Activated CD8-positive, alpha-beta memory T cell treated with anti-CD3 and anti-CD28 coated beads for 48 hours (primary cell): ENCODE data around the gene BRCA1.
"Not testable (repeated sequence)": the region's sequence is repeated elsewhere in the genome, so short reads cannot be mapped to it uniquely, and the experiment has no call there.

Experiments
- DNase-seq, 3 experiments: peaks; one replicate each; pipeline ENCODE4 v3.0.0-alpha.2; 2020; ENCODE audit warnings: low read depth in 2 of 3, low spot score in 2 of 3

BRCA1 gene

DNA sequence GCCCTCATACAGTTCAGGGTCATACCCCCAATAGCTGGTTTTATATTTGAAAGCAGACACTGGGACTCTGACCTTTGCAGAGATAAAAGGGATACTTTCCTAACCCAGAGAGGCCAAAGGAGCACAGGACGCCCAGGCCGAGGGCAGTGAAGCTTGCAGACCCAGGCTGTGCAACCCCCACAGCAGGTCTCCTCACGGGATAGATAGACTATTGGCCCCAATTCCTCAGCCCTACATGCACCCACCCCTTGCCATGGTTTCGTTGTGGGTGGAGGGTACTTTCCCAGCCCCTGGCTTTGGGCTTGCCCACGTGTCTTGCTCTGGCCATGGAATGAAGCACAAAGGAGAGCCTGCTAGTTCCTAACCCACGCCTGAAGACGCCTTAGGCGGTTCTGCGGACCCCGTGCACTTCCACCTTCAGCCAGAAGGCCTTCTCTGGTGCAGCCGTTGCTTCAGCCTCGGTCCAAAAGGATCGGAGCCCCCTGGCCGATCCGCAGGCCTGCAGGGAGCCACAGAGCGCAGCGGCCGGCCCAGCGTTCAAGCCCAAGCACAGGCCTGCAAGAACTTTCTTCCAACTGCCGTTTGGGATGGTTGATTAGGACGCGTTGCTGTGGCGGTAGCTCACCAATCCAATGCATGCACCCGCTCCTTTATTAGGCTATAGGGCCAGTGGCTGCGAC, 9.8 kb upstream of the BRCA1 start:
- DNase-seq = no peak

DNA sequence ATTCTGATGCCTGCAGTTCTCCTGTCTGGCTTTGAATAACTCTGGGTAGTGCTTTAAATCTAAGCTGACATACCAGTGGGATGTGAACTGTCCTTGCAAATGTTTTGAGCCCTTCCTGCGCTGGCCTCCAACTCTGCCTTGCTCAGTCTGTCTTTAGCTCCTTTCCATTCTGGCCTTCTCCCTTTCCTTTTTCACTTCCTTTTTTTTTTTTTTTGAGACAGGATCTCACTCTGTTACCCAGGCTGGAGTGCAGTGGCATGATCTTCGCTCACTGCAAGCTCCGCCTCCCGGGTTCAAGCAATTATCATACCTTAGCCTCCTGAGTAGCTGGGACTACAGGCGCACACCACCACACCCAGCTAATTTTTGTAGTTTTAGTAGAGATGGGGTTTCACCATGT, 8.3 kb upstream of the BRCA1 start:
- not testable (repeated sequence) for DNase-seq

DNA sequence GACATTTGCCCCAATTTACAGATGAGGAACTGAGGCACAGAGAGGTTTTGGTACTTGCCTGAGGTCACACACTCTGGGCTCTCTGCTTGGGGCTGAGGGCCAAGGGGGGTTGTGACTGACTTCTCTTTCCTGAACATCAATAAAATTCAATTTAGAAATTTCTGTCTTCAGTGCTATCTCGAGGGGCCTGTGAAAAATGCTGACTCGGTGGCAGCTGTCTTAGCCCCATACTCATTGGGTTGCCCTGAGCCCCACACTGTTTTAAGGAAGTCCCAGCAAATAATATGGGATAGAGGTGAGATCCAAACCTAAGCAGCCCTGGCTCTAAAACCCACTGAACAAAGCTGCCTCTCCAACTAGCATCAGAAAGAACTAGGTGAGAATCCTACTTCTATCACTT, 7.0 kb upstream of the BRCA1 start:
- no peak for DNase-seq

DNA sequence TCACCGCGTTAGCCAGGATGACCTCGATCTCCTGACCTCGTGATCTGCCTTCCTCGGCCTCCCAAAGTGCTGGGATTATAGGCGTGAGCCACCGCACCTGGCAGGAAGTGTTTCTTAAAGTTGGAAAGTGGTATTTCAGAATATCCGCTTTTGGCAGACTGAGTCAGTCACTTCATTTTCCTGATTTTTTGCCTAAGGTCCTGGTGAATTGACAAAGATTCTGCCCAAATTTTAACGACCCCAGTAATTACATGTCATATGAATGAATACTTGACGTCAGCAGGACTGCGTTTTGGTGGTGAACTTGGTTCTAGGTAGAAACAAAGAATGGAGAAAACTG, 4.5 kb upstream of the BRCA1 start:
- DNase-seq = no peak

GRCh38 chr17:43127333-43127876, 2.2 kb upstream of the BRCA1 start:
- DNase-seq = not testable (repeated sequence)

DNA sequence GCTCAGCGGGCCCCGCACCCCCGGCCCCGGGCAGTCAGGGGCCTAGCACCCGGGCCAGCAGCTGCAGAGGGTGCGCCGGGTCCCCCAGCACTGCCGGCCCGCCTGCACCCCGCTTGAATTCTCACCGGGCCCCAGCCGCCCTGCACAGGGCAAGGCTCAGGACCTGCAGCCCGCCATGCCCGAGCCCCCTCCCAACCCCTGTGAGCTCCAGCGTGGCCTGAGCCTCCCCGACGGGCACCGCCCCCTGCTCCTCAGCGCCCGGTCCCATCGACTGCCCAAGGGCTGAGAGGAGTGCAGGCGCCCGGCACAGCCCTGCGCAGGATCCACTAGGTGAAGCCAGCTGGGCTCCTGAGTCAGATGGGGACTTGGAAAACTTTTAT, 1.7 kb upstream of the BRCA1 start:
- no peak for DNase-seq

GRCh38 chr17:43125967-43126910, 1.1 kb upstream of the BRCA1 start:
- no peak for DNase-seq

- DNase-seq = no peak
Observed at GRCh38 chr17:43118679-43119615, 6.2 kb downstream of the BRCA1 start.

DNA sequence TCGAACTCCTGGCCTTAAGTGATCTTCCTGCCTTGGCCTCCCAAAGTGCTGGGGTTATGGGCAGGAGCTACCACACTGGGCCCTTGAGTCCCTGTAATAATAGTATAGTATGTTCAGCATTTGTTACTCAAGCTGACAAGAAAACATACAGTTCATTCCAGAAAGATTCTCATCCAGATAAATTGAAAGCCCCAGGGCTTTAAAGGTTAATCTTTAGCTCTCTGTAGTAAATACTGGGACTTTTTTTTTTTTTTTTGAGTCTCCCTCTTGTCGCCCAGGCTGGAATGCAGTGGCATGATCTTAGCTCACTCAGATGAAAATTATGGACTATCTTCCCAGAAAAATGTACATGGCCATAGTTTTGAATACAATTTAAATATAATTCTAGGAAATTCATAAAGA, 11.0 kb downstream of the BRCA1 start:
- no peak for DNase-seq

- no peak for DNase-seq
Observed at GRCh38 chr17:43106552-43106951, 18.6 kb downstream of the BRCA1 start.

GRCh38 chr17:43105146-43105545, 20.0 kb downstream of the BRCA1 start:
- DNase-seq = no peak

- no peak for DNase-seq
Observed at GRCh38 chr17:43104665-43105064, 20.5 kb downstream of the BRCA1 start.

DNA sequence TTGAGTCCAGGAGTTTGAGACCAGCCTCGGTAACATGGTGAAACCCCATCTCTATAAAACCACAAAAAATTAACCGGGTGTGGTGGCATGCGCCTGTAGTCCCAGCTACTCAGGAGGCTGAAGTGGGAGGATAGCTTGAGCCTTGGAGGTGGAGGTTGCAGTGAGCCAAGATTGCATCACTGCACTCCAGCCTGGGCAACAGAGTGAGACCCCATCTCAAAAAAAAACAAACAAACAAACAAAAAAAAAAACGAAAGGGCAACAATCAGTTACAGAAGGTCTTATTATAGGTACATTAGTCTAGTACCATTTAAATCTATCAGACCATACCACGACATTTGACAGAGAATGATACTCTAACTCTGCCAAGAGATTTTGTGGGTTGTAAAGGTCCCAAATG, 29.8 kb downstream of the BRCA1 start:
- not testable (repeated sequence) for DNase-seq

DNA sequence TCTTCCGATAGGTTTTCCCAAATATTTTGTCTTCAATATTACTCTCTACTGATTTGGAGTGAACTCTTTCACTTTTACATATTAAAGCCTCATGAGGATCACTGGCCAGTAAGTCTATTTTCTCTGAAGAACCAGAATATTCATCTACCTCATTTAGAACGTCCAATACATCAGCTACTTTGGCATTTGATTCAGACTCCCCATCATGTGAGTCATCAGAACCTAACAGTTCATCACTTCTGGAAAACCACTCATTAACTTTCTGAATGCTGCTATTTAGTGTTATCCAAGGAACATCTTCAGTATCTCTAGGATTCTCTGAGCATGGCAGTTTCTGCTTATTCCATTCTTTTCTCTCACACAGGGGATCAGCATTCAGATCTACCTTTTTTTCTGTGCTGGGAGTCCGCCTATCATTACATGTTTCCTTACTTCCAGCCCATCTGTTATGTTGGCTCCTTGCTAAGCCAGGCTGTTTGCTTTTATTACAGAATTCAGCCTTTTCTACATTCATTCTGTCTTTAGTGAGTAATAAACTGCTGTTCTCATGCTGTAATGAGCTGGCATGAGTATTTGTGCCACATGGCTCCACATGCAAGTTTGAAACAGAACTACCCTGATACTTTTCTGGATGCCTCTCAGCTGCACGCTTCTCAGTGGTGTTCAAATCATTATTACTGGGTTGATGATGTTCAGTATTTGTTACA, 30.9 kb downstream of the BRCA1 start:
- DNase-seq = no peak

GRCh38 chr17:43092901-43093300, 32.3 kb downstream of the BRCA1 start:
- DNase-seq = no peak

GRCh38 chr17:43090022-43090421, 35.1 kb downstream of the BRCA1 start:
- DNase-seq = no peak

- no peak for DNase-seq
Observed at GRCh38 chr17:43085474-43085873, 39.7 kb downstream of the BRCA1 start.

DNA sequence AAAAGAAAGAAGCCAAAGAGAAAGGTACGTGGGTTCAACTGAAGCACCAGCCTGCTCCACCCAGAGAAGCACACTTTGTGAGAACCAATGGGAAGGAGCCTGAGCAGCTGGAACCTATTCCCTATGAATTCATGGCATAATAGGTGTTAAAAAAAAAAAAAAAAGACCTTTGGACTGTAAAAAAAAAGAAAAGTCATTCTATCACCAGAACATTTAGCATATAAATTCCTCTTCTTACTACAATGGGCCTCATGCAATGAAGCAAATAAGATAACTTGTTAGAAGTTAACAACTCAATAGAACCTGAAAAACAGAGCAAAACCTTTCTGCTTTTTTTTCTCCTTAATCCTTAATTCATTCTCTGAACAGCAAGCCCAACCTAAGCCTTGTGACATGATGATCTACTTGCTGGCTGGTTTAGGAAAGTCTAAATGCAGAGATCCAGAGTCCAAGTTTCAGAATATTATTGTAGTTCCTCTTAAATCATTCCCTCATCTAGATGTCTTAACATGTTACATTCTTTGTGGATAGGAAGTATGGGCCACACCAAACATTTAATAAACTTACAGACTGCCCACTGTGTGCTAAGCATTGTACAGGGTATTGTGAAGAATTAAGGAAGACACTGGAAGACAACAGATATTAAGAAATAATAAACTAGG, 45.4 kb downstream of the BRCA1 start:
- DNase-seq = no peak

- DNase-seq = no peak
Observed at GRCh38 chr17:43074869-43075268, 50.3 kb downstream of the BRCA1 start.

GRCh38 chr17:43070872-43071271, 54.3 kb downstream of the BRCA1 start:
- no peak for DNase-seq
